DMS153 (cell line): ENCODE data around the gene MAG.

Experiments
- DNase-seq: peaks from one replicate; lab custom pipeline; 2025; lab: John Stamatoyannopoulos, UW

Gene MAG

DNA sequence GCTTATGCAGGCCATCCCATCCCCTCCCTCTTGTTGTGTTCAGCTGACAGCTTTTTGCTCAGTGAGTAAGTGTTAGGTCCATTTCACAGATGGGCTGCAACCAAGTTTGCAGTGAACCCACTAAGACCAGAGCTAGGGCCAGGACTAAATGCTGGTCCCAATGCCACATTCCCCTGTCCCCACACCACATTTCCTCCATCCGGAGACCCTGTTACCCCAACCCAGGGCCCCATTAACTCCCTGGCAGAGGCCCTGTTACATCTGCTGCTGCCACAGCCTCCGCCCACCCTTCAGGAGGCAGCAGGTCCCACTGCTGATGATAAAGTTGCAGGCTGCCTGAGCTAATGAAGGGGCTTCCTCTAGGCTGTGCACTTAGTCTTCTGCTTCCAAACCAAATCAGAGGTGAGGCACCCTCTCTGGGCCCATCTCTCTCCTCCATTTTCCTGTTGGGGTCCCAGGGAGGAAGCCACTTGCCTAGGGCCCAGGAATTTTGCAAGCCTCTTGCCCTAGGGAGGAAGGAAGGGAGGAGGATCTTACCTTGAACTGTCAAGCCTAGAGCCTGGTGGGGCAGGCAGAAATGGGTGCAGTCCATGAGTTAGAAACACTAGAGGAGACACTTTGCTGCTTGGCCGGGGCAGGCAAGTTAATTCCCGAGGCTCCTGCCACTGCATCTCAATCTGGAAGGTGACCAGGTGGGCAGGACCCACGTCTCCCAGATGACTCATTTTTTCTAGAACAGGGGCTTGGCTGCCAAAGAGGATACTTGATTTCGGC is 26.6 kb upstream of the MAG start:
- DNase-seq, result no peak

GRCh38 chr19:35265900-35266519 is 26.0 kb upstream of the MAG start:
- DNase-seq, result no peak

- DNase-seq, result no peak
Measured at GRCh38 chr19:35266520-35267352, 25.2 kb upstream of the MAG start.

DNA sequence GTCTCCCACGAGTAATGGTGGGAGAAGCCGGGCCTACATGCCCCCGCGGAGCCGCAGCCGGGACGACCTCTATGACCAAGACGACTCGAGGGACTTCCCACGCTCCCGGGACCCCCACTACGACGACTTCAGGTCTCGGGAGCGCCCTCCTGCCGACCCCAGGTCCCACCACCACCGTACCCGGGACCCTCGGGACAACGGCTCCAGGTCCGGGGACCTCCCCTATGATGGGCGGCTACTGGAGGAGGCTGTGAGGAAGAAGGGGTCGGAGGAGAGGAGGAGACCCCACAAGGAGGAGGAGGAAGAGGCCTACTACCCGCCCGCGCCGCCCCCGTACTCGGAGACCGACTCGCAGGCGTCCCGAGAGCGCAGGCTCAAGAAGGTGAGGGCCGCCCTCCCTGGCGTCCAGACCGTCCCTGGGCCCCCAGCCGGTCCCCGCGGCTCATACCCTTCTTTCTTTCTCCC is 24.6 kb upstream of the MAG start:
- DNase-seq, result no peak

- DNase-seq, result no peak
Measured at GRCh38 chr19:35267818-35268535, 24.0 kb upstream of the MAG start.

- DNase-seq, result peak; percentile 34
Measured at GRCh38 chr19:35268536-35269437, 23.2 kb upstream of the MAG start, which contains the start of gene USF2. Gene USF2, plus strand, starts transcription at chr19:35268962. Its CDS starts 140 bp downstream, at chr19:35269102.

GRCh38 chr19:35269438-35270117 is 22.4 kb upstream of the MAG start:
- peak; percentile 69 for DNase-seq

DNA sequence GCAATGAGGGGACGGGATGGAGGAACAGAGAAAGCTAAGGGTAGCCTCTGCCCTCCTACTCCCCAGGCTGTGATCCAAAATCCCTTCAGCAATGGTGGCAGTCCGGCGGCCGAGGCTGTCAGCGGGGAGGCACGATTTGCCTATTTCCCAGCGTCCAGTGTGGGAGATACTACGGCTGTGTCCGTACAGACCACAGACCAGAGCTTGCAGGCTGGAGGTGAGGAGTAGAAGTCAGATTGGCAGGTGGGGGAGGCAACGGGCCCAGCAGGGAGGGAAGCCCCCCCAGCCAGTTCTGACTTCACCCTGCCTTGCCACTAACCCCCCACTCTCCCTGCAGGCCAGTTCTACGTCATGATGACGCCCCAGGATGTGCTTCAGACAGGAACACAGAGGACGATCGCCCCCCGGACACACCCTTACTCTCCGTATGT is 21.6 kb upstream of the MAG start:
- no peak for DNase-seq

- no peak for DNase-seq
Measured at GRCh38 chr19:35271546-35271945, 20.4 kb upstream of the MAG start.

DNA sequence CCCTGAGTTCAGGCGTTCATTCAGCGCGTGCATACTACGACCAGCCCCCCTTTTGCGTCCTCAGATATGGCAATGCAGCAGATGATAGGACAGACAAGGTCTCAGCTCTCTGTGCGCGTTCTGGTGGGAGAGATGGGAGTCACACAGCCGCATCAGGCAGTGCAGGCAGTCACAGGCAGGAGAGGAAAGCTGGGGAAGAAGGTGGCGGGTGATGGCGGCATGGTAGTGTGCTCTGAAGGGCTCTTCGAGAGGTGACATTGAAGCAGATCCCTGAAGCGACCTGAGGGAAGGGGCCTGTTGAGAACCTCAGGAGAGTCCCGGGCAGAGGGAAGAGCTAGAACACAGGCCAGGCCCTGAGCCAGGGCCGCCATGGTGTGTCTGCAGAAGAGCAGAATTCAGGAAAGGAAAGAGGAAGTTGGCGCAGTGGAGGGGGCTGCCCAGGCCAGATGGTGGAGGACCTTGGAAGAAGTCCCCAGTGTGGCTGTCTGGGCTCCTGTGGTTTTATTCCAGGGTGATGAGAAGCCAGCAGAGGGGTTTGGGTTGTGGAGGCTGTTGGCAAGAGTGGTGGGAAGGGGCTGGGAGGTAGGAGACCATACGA is 19.7 kb upstream of the MAG start:
- no peak for DNase-seq

DNA sequence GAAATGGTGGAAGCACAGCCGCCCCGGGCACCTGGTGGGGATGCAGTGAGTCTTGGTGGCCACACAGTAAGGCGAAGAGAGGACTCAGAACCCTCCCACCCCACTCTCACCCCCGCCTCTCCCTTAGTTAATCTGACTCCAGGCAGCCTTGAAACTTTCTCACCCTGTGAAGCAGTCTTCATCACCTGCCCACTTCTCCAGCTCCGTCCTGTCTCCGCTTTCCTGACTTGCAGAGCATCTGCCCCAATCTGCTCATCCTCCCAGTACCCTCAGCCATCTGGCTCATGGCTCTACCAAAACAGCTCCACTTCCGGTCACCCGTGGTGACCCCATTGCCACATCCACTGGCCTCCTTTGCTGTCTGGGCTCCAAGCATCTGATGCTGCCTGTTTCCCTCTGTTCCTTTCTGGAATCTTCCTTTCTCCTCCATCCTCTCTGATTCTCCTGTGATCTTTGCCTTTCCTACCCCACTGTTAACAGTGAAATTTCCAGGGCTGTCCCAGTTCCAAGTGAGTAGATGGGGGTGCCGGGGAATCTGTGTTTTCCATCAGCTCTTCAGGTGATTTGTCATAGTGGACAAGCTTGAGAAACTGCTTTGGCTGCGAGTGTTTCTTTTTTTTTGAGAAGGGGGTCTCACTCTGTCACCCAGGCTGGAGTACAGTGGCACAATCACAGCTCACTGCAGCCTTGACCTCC is 18.9 kb upstream of the MAG start:
- no peak for DNase-seq

DNA sequence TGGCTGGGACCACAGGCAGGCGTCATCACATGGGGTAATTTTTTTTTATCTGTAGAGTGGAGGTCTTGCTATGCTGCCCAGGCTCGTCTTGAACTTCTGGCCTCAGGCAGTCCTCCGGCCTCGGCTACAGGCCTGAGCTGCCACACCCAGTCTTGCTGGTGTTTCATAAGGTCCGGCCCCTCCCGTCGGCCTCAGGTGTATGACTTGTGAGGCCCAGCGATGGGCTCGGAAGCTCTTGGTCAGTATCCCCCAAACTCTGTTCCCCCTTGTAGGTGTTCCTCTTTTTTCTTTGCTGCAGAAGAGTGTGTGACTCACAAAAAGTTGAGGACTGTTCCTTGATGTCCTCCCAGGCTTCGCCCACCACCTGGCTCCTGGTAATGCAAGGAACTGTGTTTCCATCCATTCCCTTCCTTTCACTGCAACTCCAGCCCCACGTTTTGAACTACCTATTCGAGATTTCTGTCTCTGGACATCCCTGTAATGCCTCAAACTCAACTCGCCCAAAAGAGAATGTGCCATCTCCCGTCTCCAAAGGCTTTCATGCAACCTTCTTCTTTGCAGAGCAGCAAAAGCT is 18.2 kb upstream of the MAG start:
- DNase-seq, result no peak

DNA sequence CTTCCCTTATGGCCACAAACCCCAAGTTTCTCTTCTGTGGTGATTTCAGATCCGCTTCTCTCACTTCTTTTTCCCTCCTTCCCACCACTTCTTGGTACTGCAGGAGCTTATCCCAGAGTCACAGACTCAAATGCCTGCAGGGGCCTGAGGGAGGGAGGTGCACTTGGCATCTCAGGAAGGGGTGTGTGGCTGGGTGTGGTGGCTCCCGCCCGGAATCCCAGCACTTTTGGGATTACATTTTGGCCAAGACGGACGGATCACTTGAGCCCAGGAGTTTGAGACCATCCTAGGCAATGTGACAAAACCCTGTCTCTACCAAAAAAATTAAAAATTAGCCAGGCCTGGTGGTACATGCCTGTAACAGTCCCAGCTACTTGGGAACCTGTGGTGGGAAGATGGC is 17.6 kb upstream of the MAG start:
- no peak for DNase-seq

DNA sequence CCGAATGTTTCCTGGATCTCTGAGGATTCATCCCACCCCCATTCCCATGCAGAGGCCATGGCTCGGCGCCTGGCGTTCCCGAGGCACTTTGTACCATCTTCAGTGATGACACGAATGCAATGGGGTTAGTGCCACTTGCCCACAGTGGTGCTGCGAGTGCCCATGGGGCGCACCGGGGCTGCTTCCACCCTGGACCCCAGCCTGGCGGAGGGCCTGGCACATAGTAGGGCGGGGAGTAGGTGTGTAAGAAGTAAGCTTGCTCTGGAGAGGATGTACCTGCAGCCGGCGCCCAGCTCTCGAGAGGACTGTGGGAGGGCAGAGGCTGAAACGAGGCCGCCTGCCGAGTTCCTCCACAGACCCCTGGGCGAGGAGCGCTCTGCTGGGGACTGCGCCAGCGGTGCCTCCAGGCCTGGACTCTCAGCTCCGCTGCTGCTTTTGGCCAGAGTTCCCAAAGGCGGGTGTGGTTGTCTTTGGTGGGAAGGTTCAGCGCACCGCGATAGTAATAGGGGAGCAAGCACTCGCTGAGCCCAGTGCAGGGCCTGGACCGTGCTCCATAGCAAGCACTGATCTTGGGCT is 15.2 kb upstream of the MAG start:
- no peak for DNase-seq

DNA sequence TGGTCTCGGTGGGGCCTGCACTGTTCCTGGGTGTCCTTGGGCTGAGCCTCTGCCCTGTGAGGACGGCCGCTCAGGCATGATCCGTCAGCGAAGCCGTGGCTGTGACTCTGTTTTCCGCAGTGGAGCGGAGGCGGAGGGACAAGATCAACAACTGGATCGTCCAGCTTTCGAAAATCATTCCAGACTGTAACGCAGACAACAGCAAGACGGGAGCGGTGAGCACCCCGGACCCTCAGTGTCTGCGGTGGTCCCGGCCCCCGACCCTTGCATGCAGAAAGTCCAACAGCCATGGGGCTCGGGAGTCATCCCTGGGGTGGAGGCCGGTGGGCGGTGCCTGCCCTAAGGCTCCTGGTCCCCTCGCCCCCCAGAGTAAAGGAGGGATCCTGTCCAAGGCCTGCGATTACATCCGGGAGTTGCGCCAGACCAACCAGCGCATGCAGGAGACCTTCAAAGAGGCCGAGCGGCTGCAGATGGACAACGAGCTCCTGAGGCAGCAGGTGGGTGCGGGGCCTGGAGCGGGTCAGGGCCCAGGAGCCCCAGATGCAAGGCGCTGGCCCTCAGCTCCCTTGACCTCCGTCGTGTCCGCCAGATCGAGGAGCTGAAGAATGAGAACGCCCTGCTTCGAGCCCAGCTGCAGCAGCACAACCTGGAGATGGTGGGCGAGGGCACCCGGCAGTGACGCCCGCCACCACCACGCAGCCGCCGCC is 13.2 kb upstream of the MAG start:
- no peak for DNase-seq

DNA sequence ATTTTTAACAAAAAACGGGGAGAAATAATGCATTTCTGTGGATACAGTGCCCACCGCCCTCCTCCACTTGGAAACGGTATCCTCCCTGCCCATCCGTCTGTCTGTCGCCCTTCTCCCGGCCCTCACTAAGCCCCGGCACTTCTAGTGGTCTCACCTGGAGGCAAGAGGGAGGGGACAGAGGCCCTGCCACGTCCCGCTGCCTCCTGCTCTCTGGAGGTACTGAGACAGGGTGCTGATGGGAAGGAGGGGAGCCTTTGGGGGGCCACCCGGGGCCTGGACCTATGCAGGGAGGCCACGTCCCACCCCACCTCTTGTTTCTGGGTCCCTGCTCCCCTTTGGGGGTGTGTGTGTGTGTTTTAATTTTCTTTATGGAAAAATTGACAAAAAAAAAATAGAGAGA is 12.6 kb upstream of the MAG start:
- DNase-seq, result no peak

GRCh38 chr19:35279985-35280821 is 11.8 kb upstream of the MAG start:
- DNase-seq, result no peak
